ENCODE measurements around the gene ZFPM1.
A peak's percentile ranks its signal among the peaks of the same experiment; 100 is the strongest.
"Not testable (repeated sequence)": the region's sequence is repeated elsewhere in the genome, so short reads cannot be mapped to it uniquely, and the experiment has no call there.

The ZFPM1 gene

DNA sequence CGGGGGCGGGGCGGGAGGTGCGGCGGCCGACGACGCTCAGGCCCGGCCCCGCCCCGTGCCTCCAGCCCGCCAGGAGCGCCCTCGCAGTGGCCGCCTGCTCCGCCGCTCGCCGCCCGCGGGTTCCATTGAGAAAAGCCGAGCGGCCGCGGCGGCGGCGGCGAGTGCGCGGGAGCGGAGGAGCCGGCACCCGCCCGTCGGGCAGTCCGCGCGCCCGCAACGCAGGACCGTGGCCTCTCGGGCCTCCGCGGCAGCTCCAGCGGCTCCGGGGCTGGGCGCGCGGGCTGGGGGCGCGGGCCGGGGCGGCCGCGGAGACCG, at the start of gene ZFPM1:
ZFPM1 (plus strand) TSS at position 64 of the 315 bp plus-strand sequence. CDS start 359 bp downstream, outside the sequence.
- no peak for FAIRE-seq
- DNase-seq (ENCODE audit: insufficient read length, low spot score) = peak; percentile 94

DNA sequence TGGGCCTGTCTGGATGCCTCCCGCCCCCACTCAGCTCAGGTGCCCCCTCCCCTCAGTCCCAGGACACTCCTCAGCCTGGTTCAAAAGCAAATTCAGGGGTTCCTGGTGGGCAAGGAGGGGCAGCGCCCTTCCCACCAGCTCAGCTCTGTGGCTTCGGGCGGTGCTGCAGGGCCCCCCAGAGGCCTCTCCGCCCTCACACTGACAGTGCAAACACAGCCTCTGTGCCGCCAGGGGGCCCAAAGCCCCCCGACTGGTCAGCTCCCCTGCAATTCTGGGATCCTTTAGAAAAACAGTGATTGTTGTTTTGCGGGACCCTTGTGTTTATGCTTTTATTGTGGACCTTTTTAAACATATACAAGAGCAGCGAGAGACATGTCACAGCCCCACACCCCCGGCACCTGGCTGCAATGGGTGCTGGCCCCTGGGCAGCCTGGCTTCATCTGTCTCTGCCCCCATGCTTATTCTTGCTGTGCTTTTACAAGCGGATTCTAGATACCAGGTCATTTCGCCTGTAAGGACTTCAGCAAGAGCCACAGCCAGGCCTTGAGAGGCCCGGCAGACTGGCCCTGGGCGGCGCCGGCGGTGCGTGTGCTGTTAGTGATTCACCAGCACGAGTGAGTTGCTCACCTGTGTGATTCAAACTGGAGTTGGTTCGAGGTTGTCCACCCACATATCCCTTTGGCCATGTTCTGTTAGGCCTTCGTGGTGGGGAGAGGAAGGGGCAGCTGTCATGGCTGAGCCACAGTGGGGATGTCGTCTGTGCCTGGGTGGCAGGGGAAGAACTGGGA, 49.1 kb upstream of the ZFPM1 start:
- FAIRE-seq = peak; percentile 86
- DNase-seq (ENCODE audit: insufficient read length, low spot score) = no peak

DNA sequence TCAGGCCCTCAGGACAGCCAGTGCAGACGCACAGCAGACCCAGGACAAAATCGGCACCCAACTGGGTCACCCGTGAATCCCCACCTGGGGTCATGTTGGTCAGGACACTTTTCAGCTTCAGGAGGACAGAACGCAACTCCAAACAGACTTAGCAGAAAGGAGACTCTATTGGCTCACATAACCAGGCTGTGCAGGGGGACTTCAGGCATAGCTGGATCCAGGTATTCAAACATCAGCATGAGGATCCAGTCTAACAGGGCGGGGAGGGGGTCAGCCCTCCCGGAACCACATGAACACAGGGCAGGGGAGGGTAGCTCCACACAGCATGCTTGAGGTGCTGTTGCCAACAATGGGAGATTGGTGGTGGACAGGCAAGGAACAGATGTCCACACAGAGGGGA, 48.3 kb upstream of the ZFPM1 start:
- FAIRE-seq (no peak), DNase-seq (ENCODE audit: insufficient read length, low spot score) (no peak)

DNA sequence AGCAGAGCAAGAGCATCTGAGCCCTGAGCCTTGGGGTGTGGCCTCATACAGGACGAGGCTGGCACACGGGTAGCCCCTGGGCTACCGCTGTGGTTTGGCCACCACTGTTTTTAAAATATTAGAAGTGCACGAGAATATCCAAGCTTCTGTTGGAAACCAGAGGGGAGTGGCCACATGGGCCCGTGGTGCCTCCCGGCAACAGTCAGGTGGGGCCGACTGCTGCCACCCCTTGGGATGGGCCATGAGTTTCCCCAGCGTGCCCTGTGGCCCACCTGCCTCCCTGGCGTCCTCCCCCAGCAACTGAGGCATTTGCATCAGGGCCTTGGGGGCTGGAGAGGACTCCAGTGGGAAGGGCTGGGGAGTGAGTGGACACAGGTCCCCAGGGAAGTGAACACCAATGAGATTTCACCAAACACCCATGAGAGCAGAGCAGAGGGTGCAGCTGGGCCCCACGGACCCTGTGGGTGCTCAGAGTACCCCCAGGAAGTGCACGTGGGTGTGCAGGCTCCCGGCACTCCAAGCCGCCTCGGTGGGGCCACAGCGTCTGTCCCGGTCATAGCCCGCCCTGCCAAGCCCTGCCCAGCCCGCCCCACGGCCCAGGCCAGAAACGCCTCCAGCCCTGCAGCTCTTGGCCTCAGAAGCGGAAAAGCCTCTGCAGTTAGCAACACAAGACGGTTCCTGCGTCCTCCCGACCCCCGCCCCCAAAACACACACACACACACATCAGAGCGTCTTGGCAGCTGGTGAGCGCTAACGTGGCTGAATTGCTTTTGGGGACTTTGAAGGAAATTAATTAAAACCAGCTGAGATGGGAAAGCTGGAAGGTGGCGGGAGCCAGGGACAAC, 47.6 kb upstream of the ZFPM1 start:
- DNase-seq (ENCODE audit: insufficient read length, low spot score) (no peak), FAIRE-seq (no peak)

DNA sequence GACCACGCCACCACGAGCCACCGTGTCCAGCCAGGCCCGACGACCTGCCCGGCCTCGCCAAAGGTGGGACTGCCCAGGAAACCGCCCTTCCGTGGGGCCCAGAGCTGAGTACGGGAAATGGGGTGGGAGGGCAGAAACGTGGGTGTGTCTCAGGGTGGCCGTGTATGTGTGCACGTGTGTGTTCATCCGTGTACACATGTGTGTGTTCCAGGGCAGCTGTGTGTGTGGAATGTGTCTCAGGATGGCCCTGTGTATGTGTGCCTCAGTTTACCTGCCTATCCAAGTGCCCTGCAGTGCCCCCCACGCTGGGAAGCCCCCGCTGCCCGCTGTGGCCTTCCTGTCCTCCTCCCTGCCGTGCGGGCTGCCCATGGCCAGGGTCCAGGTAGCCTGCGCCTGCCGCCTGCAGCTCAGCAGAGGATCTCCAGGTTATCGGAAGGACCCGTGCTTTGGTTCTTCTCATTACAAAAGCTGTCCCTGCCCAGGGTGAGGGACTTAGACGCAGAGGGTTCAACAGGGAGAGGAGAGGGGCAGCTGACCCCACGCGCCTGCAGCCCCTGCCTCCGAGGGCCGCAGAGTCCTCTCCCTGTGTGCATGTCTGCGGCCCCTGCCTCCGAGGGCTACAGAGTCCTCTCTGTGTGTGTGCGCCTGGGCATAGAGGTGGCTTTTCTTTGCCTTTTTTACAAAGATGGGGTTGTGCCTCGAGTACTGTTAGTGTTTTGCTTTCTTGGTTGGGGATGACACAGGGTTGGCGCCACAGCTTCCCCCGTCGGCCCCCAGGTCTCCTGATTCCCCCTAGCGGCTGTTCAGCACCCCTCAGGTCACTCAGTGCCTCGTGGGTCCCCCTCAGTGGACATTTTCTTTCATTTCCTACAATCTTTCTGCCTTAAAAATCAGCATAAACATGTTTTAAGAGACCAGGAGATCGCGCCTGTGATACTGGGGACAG, 46.7 kb upstream of the ZFPM1 start:
- FAIRE-seq (no peak), DNase-seq (ENCODE audit: insufficient read length, low spot score) (no peak)

DNA sequence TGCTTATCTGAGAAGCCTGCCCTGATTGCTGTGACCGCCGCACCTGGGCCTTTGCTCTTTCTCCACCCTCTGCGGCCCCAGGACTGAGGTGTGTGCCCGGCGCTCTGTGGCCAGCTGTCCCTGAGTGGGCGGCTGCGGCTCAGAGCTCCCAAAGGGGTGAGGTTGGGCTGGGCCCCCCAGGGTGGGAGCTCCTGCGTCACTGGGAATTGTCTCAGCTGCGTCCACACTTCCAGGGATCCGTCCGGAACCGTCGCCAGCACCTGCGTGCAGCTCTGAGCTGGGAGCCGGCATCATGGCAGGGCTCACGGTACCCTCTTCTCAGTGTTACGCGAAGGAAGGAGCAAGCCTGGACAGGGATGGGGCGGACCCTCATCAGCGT, 46.0 kb upstream of the ZFPM1 start:
- DNase-seq (ENCODE audit: insufficient read length, low spot score) (no peak), FAIRE-seq (no peak)

DNA sequence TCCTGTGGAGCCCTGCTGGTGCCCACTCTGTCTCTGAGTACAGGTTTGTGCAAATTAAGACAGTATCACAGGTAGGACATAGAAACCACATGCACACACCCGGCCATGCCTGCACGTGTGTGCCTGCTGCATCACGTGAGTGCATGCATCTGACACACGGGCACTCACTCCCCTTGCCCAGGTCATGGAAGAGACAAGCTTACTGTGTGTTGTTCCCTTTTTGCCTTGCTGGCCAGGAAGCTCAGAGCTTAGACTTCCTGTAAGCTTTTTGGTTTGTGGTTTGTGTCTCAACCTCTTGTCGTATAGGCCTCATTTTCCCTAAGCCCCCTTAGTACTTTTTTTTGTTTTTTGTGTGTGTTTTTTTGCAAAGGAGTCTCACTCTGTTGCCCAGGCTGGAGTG, 45.3 kb upstream of the ZFPM1 start:
- DNase-seq (ENCODE audit: insufficient read length, low spot score) = no peak
- FAIRE-seq = no peak

DNA sequence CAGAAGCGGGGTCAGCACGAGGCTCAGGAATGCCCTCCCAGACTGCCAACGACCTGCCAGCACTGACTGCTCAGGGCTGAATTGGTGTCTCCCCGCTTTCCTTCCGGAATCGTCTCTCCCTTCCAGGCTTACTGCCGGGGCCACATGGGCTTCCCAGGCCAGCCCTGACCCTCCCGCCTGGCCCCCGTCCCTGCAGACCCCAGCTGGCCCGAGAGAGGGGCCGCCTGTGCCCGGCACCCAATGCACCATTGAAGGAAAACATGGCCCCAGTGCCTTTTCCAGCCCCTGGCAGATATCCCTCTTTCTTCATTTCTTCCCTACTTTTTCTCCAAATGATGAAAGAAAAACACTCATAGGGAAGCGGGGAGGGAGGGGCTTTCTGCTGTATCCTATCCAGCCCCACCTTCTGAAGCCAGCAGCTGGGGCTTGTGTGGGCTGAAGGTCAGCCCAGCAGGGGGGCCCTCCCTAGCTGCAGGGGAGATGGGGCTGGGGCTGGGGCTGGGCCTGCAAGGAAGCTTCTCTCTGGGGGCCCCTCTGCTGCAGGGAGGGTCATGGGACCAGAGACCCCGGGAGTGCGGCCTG, 44.4 kb upstream of the ZFPM1 start:
- DNase-seq (ENCODE audit: insufficient read length, low spot score) (no peak), FAIRE-seq (no peak)

DNA sequence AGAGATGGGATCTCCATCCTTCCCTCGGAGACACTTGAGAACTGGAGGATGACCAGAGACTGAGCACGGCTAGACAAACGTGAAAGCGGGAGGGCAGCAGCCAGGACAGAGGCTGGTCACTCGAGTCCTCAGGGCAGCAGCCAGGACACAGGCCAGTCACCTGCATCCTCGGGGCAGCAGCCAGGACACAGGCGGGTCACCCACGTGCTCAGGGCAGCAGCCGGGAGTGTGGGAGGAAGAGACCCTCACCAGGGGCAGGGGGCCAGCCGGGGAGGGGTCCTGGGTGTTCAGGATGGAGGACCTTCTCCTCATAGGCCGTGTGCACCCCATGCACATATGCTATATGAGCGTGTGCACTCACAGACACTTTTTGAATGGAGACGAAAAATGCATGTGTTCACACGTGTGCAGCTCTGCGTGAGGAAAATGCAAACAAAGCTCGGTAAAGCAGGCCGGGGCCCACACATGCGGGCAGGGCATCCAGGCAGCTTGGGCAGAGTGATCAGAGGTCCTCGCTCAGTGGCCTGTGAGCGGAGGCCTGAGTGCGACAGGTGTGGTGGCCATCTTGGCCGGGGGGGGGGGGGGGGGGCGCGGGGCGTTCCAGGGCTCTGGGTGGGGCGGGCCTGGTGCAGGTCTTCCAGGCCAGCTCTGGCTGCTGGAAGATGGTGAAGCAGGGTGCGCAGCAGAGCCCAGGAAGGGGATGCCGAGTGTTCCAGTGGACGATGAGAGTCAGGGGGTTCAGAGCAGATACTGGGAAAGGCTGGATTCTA, 43.6 kb upstream of the ZFPM1 start:
- DNase-seq (ENCODE audit: insufficient read length, low spot score) (no peak), FAIRE-seq (no peak)

DNA sequence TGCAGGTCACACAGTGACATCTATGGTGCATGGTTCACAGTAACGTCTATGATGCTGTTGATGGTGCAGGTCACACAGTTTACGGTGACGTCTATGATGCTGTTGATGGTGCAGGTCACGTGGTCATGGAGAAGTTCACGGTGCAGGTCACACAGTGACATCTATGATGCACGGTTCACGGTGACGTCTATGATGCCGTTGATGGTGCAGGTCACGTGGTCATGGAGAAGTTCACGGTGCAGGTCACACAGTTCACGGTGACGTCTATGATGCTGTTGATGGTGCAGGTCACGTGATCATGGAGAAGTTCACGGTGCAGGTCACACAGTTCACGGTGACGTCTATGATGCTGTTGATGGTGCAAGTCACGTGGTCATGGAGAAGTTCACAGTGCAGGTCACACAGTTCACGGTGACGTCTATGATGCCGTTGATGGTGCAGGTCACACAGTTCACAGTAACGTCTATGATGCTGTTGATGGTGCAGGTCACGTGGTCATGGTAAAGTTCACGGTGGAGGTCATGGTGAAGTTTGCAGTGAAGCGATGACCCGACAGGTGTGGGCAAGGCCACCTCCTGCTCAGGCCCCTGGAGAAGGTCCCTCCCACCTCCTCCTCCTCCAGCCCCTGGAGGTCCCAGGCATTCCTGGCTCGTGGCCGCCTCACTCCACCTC, 42.6 kb upstream of the ZFPM1 start:
- FAIRE-seq = peak; percentile 99
- not testable (repeated sequence) for DNase-seq (ENCODE audit: insufficient read length, low spot score)

DNA sequence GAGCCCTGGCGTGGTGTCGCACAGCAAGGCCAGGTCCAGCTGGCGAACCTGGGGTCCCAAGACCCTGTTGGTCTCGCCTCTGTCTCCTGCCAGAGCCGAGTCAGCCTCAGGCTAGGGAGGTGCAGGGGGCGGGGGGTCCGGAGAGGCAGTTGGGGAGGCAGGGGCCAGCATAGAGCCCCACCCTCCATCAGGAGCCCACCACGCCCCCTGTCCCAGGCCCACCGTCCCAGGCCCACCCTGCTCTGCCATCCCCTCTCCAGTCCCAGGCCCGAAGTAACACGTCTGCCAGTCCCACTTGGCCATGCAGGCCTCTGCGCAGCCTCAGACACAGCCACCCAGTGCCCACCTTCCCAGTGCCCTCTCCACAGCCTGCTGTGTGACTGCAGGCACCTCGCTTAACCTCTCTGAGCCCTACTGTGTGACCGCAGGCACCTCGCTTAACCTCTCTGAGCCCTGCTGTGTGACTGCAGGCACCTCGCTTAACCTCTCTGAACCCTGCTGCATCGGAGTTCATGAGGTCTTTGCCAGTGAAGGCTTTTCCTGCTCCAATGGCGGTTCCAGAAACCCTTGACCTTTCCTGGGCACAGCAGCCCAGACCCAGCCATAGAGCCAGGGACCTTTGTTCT, 41.0 kb upstream of the ZFPM1 start:
- no peak for FAIRE-seq
- no peak for DNase-seq (ENCODE audit: insufficient read length, low spot score)

DNA sequence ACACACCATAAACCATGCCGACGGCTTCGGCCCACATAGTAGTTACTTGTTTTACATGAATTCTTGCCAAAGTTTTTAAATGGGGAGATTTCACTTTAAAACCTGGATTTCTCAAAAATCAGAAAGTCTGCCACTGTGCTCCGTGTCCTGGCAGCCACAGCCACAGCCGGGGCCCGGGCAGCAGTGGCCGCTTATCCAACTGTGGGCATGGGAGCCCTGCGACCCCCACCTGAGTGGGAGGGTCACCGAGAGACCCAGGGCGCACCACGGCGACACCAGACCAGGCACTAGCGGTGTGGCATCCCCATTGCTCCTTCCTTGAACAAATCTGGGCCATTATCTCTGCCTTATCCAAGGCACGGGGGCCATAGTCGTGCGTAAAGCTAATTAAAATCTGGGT, 40.3 kb upstream of the ZFPM1 start:
- FAIRE-seq (no peak), DNase-seq (ENCODE audit: insufficient read length, low spot score) (no peak)

DNA sequence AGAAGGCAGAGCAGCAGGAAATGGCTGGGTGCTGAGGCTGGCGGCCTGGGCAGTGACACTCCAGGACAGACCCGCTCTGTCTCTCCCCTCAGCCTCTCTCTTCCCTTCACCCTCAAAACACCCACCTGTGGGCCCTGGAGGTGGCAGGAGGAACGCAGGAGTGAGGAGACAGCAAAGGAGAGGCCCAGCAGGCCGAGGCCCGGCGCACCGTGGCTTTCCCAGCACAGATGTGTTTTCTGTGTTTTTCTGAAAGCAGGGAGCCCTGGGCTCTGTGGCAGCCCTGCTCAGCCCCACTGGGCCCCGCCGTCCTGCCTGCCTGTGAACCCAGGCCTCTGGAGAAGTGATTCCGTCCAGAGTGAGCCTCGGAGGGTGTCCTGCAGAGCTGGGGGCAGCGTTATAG, 39.8 kb upstream of the ZFPM1 start:
- DNase-seq (ENCODE audit: insufficient read length, low spot score) = no peak
- FAIRE-seq = no peak

DNA sequence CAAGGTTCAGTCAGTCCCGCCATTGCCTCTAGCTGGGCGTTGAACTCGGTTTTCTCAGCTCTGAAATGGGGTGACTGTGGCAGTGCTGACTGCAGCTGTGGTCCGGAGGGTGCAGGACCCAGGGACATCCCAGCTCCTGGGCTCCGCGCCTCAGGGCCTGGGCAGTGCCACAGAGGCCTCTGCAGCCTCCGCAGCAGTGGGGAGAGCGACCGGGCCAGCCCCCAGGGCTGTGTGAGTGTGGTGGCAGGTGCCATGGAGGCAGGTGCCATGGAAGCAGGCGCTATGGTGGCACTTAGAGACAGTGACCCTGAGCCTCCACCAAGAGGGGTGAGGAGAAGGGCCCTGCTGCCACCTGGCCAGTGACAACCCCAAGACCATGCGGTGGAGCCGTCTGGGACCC, 39.4 kb upstream of the ZFPM1 start:
- FAIRE-seq (no peak), DNase-seq (ENCODE audit: insufficient read length, low spot score) (no peak)

DNA sequence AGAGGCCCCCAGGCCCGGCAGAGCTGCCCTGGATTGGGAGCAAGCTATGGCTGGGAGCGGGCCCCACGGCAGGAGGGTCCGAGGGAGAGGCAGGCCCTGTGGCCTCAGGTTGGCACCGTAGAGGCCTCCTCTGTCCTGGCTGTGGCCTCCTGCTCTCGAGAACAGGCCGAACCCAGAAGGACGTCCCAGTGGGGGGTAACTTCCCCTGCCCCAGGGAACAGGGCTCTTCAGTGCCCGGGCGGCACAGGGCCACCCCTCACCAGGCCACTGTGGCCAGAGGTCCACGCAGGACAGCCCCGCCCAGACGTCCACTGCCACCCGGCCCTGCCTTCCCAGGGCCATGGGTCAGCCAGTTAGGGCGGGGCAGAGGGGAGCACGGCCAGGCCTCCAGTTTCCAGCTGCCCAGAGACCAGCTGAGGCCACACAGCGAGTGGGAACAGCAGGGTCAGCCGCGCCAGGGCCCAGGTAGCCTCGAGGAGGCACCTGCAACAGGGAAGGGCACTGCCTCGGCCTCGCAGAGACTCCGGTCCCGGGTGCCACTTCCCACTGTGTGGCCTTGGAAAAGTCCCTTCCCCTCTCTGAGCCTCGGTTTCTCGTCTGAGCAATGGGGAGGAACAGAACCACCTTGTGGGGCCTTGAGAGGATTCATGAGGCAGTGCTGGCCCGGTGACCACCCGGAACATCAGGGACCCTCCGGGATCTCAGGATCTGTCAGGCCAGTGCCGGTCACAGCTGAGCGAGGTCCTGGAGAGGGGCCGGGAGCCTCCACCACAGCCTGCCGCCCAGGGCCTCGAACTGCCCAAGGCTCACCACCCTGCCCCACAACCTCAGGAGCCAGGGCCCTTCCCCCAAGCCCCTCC, 38.3 kb upstream of the ZFPM1 start:
- FAIRE-seq = no peak
- no peak for DNase-seq (ENCODE audit: insufficient read length, low spot score)

DNA sequence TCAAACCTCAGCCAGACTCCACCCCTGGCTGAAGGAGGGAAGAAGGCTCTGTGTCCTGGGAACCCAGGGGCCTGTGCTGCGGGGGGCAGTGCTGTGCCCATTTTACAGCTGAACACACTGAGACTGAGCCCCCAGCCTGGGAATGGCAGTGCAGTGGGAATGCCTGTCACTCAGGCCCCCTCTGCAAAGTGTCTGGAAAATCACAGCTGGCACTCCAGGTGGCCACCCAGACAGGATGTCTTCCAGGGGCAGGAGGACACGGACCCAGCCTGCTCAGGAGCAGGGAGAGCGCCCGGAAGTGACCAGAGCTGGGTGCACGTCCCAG, 37.7 kb upstream of the ZFPM1 start:
- no peak for DNase-seq (ENCODE audit: insufficient read length, low spot score)
- FAIRE-seq = no peak

DNA sequence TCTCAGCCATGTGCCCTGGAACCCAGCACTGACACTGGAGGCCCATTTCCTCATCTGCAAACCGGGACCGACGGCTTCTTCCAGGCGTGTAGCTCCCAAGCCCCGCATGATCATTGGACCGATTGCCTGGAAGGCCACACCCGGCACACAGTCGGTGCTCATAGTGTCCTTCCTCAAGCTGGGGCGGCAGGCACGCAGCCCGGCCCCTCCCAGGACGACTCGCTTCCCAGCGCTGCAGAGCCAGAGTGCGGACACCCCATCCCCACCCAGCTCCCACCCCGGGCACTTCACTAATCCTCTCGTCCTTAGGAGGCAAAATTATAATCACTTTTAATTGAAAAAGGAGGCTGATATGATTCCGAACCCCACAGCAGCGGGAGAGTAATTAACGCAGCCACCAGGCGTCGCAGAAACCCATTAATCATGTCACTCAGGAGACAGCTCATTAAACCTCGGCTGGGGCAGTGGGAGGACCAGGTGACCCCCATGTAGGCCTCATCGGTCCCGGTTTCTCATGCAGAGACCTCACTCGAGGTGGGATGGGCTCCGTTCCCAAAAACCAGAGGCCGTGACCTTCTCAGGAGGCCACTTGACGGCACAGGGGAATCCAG, 37.3 kb upstream of the ZFPM1 start:
- DNase-seq (ENCODE audit: insufficient read length, low spot score) (no peak), FAIRE-seq (no peak)

DNA sequence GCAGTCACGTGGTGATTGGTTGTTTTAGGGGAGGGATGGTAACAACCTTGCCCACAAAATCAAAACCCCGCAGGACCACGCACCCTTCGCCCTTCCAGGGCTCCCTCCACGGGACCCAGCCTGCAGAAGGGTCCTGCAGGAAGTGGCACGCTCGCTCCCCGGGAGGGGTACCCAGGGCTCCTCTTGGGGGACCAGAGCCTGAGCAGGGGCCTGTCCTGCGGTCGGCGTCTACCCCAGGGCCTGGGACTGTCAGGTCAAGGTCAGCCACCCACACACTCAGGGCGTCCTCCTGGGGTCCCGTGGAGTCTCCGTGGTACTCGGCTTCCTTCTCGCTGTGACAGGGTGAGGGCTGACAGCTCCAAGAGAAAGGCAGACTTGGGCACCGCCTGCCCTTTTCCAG, 36.4 kb upstream of the ZFPM1 start:
- DNase-seq (ENCODE audit: insufficient read length, low spot score) = no peak
- no peak for FAIRE-seq

Measured in HTR-8/SVneo (cell line).